Ectodermal cell (in vitro differentiated cells): ENCODE results near the gene BCAS1.

Experiments
- H3K27ac ChIP-seq: 2 replicates; pipeline ENCODE4 v1.7.0; 2013; ENCODE audit warnings: mild to moderate bottlenecking, low read depth, low read length; ENCODE audit not compliant: insufficient read depth, poor library complexity, severe bottlenecking
- H3K27me3 ChIP-seq: 2 replicates; pipeline ENCODE4 v1.7.0; 2013; ENCODE audit warnings: mild to moderate bottlenecking, low read length; ENCODE audit not compliant: insufficient read depth, control insufficient read depth, poor library complexity, severe bottlenecking
- H3K36me3 ChIP-seq: one replicate; pipeline ENCODE4 v1.7.0; 2013; ENCODE audit warnings: low read length; ENCODE audit not compliant: control insufficient read depth, insufficient read depth
- H3K4me1 ChIP-seq: one replicate; pipeline ENCODE4 v1.7.0; 2013; ENCODE audit warnings: low read length; ENCODE audit not compliant: control insufficient read depth, insufficient read depth
- H3K4me3 ChIP-seq: 2 replicates; pipeline ENCODE4 v1.7.0; 2013; ENCODE audit warnings: low read depth, low read length, control low read depth; ENCODE audit not compliant: insufficient read depth
- H3K9me3 ChIP-seq: 2 replicates; pipeline ENCODE4 v1.7.0; 2013; ENCODE audit warnings: mild to moderate bottlenecking, low read length, moderate library complexity; ENCODE audit not compliant: control insufficient read depth
- WGBS, 2 experiments: methylation state at CpG; one replicate each; pipeline ENCODE4 v1.1.7; 2013; ENCODE audit warnings: missing lambda C conversion rate in 2 of 2; 5-methylcytosine and 5-hydroxymethylcytosine counted together

Gene BCAS1

DNA sequence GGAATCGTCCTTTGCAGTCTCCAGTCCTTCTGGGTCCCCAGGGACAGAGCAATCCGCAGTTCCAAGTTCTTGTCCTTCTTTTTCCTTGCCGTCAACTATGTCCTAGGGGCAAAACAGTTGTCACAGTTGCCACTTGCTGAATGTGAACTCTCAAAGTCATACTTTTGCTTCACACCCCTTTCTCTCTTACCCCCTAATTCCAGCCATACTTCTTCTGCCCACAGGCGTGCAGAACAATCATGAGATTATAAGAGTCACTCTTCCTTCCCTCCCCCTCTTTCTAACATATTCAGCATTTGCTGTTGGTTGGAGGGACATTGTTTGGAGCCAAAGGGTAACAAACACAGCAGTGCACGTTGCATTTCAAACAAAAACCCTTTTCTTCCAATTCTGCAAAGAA, 74.4 kb downstream of the BCAS1 start:
- Histone ChIP-seq H3K27me3 (no peaks in the 10 kb centered on the region), H3K27ac (no peak overlapping the region), H3K9me3 (no peaks in the 10 kb centered on the region), H3K36me3 (no peaks in the 10 kb centered on the region), H3K4me1 (no peaks in the 10 kb centered on the region), H3K4me3 (no peak overlapping the region)
- whole genome bisulfite sequencing, 2 experiments: 89 to 94% methylated on average over 5 of the region's 5 CpGs

DNA sequence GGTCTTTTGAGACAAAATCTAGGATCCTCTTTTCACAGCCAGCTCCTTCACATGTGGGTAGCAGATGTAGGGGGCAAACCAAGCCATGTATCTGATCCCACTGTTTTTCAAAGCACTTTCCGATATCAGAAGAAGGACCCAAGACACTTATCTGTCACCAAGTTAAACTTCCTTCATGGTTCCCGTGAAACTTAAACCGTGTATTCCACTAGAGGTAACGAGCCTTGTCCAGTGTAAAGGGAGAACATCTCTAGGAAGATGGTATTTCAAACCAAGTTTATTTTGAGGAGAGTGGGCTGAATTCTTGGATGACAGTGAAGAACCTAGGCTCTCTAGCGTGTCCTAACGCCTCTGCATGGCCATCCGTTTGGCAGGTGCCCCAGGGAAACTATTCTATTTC, 76.3 kb downstream of the BCAS1 start:
- H3K27ac ChIP-seq: no peak overlapping the region
- no peaks in the 10 kb centered on the region for H3K4me1 ChIP-seq
- H3K9me3 ChIP-seq: no peaks in the 10 kb centered on the region
- H3K36me3 ChIP-seq: no peaks in the 10 kb centered on the region
- 88 to 98% methylated on average over 5 to 7 of the region's 7 CpGs for WGBS, 2 experiments
- no peaks in the 10 kb centered on the region for H3K27me3 ChIP-seq
- H3K4me3 ChIP-seq: no peak overlapping the region

DNA sequence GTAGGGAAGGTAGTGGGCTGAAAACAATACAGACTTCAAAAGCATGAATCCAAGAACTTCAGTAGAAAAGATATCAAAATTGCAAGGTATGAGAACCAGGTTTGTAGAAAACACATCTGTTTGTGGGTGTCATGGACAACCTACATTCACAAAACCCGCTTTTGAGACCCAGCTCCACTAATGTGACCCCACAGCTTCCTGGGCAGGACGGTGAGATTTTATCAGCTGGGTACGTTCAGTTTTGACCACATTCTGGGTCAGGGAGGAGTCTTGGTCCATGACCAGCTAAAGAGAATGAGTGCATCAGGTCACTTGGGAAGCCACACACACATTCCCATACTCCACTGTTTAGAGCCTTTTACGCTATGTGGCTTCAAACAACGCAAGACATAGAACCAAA, 77.1 kb downstream of the BCAS1 start:
- H3K4me3 ChIP-seq: no peak overlapping the region
- H3K27me3 ChIP-seq: no peaks in the 10 kb centered on the region
- WGBS, 2 experiments: 75 to 77% methylated on average over 5 of the region's 5 CpGs
- H3K36me3 ChIP-seq: no peaks in the 10 kb centered on the region
- no peaks in the 10 kb centered on the region for H3K9me3 ChIP-seq
- no peak overlapping the region for H3K27ac ChIP-seq
- H3K4me1 ChIP-seq: no peaks in the 10 kb centered on the region

DNA sequence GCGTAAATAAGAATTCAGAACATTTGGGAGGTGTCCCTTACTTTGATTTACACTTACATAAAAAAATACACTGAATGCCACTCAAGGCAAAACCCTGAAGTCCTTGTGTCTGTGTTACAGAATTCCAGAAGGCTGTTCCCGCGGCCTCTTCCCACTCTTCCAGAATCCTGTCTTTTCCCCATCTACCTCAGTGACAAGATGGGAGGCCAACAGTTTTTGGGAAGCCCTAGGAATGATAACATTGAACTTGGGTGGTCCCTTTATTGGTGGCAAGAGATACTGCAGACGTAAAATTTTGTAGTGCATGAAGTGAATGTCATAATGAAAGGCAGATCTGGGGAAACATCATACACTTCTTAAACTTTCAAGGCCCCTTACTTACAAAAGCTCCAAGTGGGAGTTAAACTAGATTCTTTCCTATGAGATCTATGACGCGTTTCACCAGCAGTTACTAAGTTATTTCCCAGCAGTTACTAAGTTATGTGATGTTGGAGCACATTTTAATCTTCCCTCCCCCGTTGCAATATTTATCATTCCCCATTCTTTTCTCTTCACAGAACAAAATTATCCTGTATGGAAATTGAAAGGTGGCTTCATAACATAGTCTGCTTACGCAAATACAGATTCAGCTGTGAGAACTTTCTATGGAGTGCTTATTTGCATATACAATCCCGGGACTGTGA, 79.5 kb downstream of the BCAS1 start:
- no peaks in the 10 kb centered on the region for H3K36me3 ChIP-seq
- H3K27me3 ChIP-seq: no peaks in the 10 kb centered on the region
- no peaks in the 10 kb centered on the region for H3K4me1 ChIP-seq
- WGBS, 2 experiments: 95 to 97% methylated on average over 8 to 9 of the region's 9 CpGs
- no peak overlapping the region for H3K27ac ChIP-seq
- no peak overlapping the region for H3K4me3 ChIP-seq
- no peaks in the 10 kb centered on the region for H3K9me3 ChIP-seq

DNA sequence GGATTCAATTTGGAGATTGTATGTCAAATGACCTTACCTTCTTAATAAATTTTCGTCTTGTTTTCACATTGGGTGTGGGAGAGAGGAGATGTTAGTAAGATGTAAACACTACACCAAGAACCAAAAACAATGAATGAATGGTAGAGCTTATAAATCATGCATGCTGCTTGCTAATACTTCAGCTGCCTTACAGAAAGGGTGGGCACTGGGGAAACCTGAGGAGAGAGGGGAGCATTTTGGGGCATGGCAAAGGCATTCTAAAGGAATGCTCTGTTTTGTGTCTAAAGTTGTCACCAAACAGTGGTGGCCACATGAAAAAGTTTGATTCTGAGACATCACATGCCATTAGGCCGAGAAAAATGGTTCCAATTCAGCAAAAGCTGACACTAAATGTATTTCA, 80.4 kb downstream of the BCAS1 start:
- H3K4me3 ChIP-seq: no peak overlapping the region
- H3K27me3 ChIP-seq: no peaks in the 10 kb centered on the region
- H3K9me3 ChIP-seq: no peaks in the 10 kb centered on the region
- H3K27ac ChIP-seq: no peak overlapping the region
- H3K4me1 ChIP-seq: no peaks in the 10 kb centered on the region
- no peaks in the 10 kb centered on the region for H3K36me3 ChIP-seq
- whole genome bisulfite sequencing, 2 experiments: 89 to 93% methylated on average over 1 to 2 of the region's 2 CpGs

DNA sequence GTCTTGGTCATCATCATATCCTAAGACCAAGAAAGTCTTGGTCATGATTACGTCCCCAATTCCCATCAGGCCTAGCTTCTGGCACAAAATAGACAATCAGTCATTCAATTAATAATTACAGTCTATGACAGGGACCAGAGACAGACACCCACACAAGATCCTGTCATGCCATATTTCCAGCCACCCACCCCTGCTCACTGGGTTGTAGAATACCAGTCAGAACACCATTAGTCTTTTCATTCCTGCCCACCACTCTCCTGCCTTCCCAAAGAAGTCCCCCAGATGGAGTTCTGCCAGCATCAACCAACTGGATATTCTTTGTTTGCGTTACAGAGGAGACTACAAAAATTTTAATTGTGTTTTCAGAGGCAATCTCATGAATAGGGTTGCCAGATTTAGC, 81.0 kb downstream of the BCAS1 start:
- H3K4me3 ChIP-seq: no peak overlapping the region
- no peak overlapping the region for H3K27ac ChIP-seq
- WGBS, 2 experiments: 92 to 98% methylated on average over 2 of the region's 2 CpGs
- no peaks in the 10 kb centered on the region for H3K36me3 ChIP-seq
- H3K4me1 ChIP-seq: no peaks in the 10 kb centered on the region
- H3K27me3 ChIP-seq: no peaks in the 10 kb centered on the region
- H3K9me3 ChIP-seq: no peaks in the 10 kb centered on the region

DNA sequence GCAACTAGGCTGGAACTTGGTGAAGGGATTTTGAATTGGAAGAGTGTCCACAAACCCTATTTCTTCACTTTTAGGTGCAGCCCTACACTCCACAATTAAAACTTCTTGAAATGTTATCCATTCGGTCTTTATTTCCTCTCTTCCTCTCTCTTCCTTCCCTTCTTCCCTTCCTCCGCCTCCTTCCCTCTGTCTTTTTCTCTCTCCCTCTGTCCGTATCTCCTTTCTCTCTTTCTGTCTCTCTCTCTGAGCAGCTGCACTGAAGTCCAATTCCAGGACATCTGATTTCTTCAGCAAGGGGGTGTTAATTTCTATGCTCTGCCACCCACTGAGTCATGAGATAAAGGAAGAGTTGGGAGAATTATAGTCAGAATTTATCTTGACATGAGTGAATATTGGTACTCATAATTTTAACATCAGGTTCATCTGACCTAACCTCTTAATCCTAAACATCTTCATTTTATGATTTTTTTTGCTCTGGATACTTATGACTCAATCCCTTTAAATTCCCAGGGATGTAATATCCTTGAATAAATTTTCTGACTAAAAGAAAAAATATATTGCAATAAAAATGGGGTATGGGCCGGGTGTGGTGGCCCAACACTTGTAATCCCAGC, 84.2 kb downstream of the BCAS1 start:
- 93 to 94% methylated on average over 4 of the region's 4 CpGs for WGBS, 2 experiments
- no peaks in the 10 kb centered on the region for H3K36me3 ChIP-seq
- H3K27me3 ChIP-seq: no peaks in the 10 kb centered on the region
- H3K4me3 ChIP-seq: no peak overlapping the region
- no peaks in the 10 kb centered on the region for H3K9me3 ChIP-seq
- H3K4me1 ChIP-seq: no peaks in the 10 kb centered on the region
- no peak overlapping the region for H3K27ac ChIP-seq

DNA sequence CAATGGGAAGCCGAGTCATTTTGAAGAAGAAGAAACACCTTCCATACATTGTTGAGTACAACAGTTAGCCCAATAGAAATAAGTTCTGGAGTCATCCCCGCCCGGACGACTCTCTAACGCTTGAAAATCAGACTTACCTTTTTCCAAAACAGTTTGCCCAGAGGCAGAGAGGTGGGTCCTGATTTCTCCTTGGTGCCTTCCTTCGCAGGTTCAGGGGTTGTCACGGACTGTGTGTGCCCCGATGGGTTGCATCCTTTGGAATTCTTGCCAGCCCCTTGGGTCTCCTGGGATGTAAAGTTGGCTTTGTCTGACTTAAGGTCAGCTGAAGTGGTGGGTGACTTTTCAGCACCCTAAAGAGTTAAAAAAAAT, 85.3 kb downstream of the BCAS1 start:
- H3K27ac ChIP-seq: no peak overlapping the region
- H3K4me1 ChIP-seq: no peaks in the 10 kb centered on the region
- H3K36me3 ChIP-seq: no peaks in the 10 kb centered on the region
- no peak overlapping the region for H3K4me3 ChIP-seq
- WGBS, 2 experiments: 95 to 96% methylated on average over 8 of the region's 8 CpGs
- H3K27me3 ChIP-seq: no peaks in the 10 kb centered on the region
- H3K9me3 ChIP-seq: no peaks in the 10 kb centered on the region

DNA sequence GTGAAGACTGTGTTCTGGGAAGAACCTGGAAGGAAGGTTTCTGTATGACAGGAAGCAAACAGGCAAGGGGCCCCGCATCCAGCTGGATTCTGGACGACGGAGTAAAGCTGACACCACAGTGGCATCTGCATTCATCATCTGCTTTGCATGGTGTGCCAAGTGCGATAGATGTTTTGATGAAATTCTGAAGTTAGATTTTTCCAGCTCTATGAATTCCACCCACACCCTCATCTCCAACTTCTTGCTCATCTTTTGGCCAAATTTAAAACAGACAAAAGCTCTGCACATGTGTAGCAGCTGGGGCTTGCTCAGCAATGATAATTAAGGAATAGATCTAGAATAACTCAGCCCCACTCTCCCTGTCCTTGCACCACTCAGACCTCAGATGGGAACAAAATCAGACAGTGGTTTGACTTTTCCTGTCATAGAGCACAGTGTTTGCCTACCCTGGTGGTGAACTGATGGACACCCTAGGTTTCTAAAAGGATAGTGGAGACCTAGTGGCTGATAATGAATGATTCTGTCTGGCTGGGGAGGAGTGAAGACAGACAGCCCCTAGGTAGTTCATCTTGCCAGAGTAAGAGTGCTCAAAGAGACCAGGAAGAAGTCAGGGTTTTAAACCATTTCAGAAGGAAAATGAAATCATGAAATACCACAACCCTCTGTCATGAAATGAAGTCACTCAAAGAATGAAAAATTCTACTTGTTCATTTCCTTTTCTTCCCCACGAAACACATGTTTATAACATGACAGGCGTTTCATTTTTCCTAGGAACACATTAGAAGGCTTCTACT, 85.8 kb downstream of the BCAS1 start:
- no peaks in the 10 kb centered on the region for H3K4me1 ChIP-seq
- WGBS, 2 experiments: 91 to 94% methylated on average over 6 of the region's 6 CpGs
- no peak overlapping the region for H3K27ac ChIP-seq
- H3K9me3 ChIP-seq: no peaks in the 10 kb centered on the region
- no peaks in the 10 kb centered on the region for H3K36me3 ChIP-seq
- H3K4me3 ChIP-seq: no peak overlapping the region
- no peaks in the 10 kb centered on the region for H3K27me3 ChIP-seq

DNA sequence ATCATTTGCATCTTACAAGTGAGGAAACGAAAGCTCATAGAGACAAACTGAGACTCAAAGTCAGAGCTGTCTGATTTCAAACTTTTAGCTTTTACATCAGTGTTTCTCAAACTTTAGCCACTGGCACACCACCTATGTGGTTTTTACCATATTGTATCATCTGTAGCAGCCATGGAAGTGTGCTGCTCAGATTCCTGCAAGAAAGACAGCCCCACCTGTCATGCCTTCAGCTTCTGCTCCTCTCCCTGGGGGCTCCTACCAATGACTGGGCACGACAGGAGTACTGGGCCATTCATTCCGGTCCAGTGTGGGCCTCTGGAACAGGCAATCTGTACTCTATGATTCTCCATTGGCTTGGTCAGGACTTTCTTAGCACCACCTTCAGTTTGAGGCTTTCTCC, 87.0 kb downstream of the BCAS1 start:
- H3K4me3 ChIP-seq: no peak overlapping the region
- no peaks in the 10 kb centered on the region for H3K9me3 ChIP-seq
- 91% methylated on average over 3 of the region's 3 CpGs for WGBS, 2 experiments
- H3K36me3 ChIP-seq: no peaks in the 10 kb centered on the region
- H3K27ac ChIP-seq: no peak overlapping the region
- H3K4me1 ChIP-seq: no peaks in the 10 kb centered on the region
- H3K27me3 ChIP-seq: no peaks in the 10 kb centered on the region
